Suppressor macrophage treated with lipopolysaccharide for 4 hours (primary cell): ENCODE data around the gene SRPRB.
A peak's percentile ranks its signal among the peaks of the same experiment; 100 is the strongest.

ENCODE experiments used
- DNase-seq: peaks from one replicate; pipeline ENCODE4 v3.0.0-alpha.2; 2020

Gene SRPRB

GRCh38 chr3:133805702-133806475, at the start of gene SRPRB:
TSS of gene SRPRB (plus strand) at chr3:133805815. CDS start at chr3:133805849, 34 bp downstream.
- DNase-seq = peak; percentile 97

GRCh38 chr3:133756716-133757694, 48.6 kb upstream of the SRPRB start:
- DNase-seq = no peak

- no peak for DNase-seq
Measured at GRCh38 chr3:133757701-133758567, 47.7 kb upstream of the SRPRB start.

- no peak for DNase-seq
Measured at GRCh38 chr3:133758568-133758928, 47.1 kb upstream of the SRPRB start.

- no peak for DNase-seq
Measured at GRCh38 chr3:133758964-133759739, 46.5 kb upstream of the SRPRB start.

- no peak for DNase-seq
Measured at GRCh38 chr3:133759740-133760305, 45.8 kb upstream of the SRPRB start.

- DNase-seq = no peak
Measured at GRCh38 chr3:133760916-133761315, 44.7 kb upstream of the SRPRB start.

- DNase-seq = no peak
Measured at GRCh38 chr3:133761605-133762484, 43.8 kb upstream of the SRPRB start.

- no peak for DNase-seq
Measured at GRCh38 chr3:133762539-133762938, 43.1 kb upstream of the SRPRB start.

- DNase-seq = peak; percentile 74
Measured at GRCh38 chr3:133763797-133764683, 41.6 kb upstream of the SRPRB start.

GRCh38 chr3:133765256-133765655, 40.4 kb upstream of the SRPRB start:
- DNase-seq = no peak

- no peak for DNase-seq
Measured at GRCh38 chr3:133767607-133768006, 38.0 kb upstream of the SRPRB start.

- DNase-seq = no peak
Measured at GRCh38 chr3:133769536-133769935, 36.1 kb upstream of the SRPRB start.

- no peak for DNase-seq
Measured at GRCh38 chr3:133773732-133774131, 31.9 kb upstream of the SRPRB start.

- no peak for DNase-seq
Measured at GRCh38 chr3:133775309-133775708, 30.3 kb upstream of the SRPRB start.

GRCh38 chr3:133775835-133776234, 29.8 kb upstream of the SRPRB start:
- DNase-seq = no peak

- no peak for DNase-seq
Measured at GRCh38 chr3:133776794-133777438, 28.7 kb upstream of the SRPRB start.

GRCh38 chr3:133777807-133778568, 27.6 kb upstream of the SRPRB start:
- DNase-seq = no peak
